Activated CD8-positive, alpha-beta T cell treated with anti-CD3 and anti-CD28 coated beads for 36 hours (primary cell): ENCODE measurements around the gene SDHAF1. TPM values are rescaled to one million over a fixed set of nuclear protein-coding genes. Genes with fewer than 3 reads are reported as not detected.
A peak's percentile ranks its signal among the peaks of the same experiment; 100 is the strongest.

Source experiments
- ATAC-seq: fragments of 200-7000 bp; cut with Tn5 transposase; one replicate; pipeline ENCODE4 v1.10.0; 2021; ENCODE audit warnings: mild to moderate bottlenecking, moderate library complexity
- CTCF ChIA-PET: fragments of 350-600 bp; sonication (Branson Sonifier 250); formaldehyde crosslinking; loops from one replicate; lab custom pipeline; 2021; ENCODE audit warnings: antibody characterized with exemption; lab: Charles Lee
- POLR2A ChIA-PET: fragments of 350-600 bp; sonication (Branson Sonifier 250); formaldehyde crosslinking; loops from one replicate; lab custom pipeline; 2021; ENCODE audit warnings: antibody characterized with exemption; lab: Charles Lee
- DNase-seq: peaks from one replicate; pipeline ENCODE4 v3.0.0-alpha.2; 2020
- H3K27ac Mint-ChIP-seq: one replicate; pipeline ENCODE4 v1.8.0; 2021; ENCODE audit warnings: mild to moderate bottlenecking, mixed read lengths
- H3K27me3 Mint-ChIP-seq: one replicate; pipeline ENCODE4 v1.8.0; 2021; ENCODE audit warnings: mixed read lengths
- H3K36me3 Mint-ChIP-seq: one replicate; pipeline ENCODE4 v1.8.0; 2021; ENCODE audit warnings: low read depth, mixed read lengths
- H3K4me1 Mint-ChIP-seq: one replicate; pipeline ENCODE4 v1.8.0; 2021; ENCODE audit warnings: low read depth, mixed read lengths
- H3K4me3 Mint-ChIP-seq: one replicate; pipeline ENCODE4 v1.8.0; 2021; ENCODE audit warnings: mild to moderate bottlenecking, moderate library complexity, mixed read lengths
- H3K9me3 Mint-ChIP-seq: one replicate; pipeline ENCODE4 v1.8.0; 2021; ENCODE audit warnings: mixed read lengths
- CTCF ChIP-seq: fragments of 200-600 bp; IDR thresholded peaks from one replicate; pipeline ENCODE4 v1.8.0; 2022; ENCODE audit warnings: antibody characterized with exemption, mild to moderate bottlenecking
- intact Hi-C: fragments of 100-400 bp; cut with micrococcal nuclease; formaldehyde crosslinking; loops from one replicate; pipeline ENCODE4 v1.10.0; 2022
- total RNA-seq, 2 experiments: library from RNA; stranded (reverse); gene quantifications; one replicate each; pipeline ENCODE4 v1.2.3, GENCODE V29; 2021

Gene SDHAF1
- total RNA-seq, 2 experiments from 2014 or later = 22.8 to 24.7 TPM

GRCh38 chr19:35986111-35986510, 8.9 kb upstream of the SDHAF1 start:
- Mint-ChIP-seq H3K36me3 (no peaks in the 10 kb centered on the region), H3K9me3 (peaks cover 4% of the 10 kb centered on the region), H3K4me1 (peaks cover 3% of the 10 kb centered on the region), H3K4me3 (no peak overlapping the region), H3K27me3 (peaks cover 41% of the 10 kb centered on the region), H3K27ac (no peak overlapping the region)
- DNase-seq (no peak), ATAC-seq (no peak)
- intact Hi-C loops = no loop called here
- ChIA-PET CTCF (no interaction called here), POLR2A (no interaction called here)
- TF ChIP-seq CTCF = no peak

GRCh38 chr19:35986664-35987570, 8.1 kb upstream of the SDHAF1 start:
- intact Hi-C loops = no loop called here
- Mint-ChIP-seq H3K27ac (no peak overlapping the region), H3K27me3 (peaks cover 41% of the 10 kb centered on the region), H3K9me3 (peaks cover 4% of the 10 kb centered on the region), H3K4me1 (peaks cover 3% of the 10 kb centered on the region), H3K4me3 (peak overlapping the region; percentile 63), H3K36me3 (no peaks in the 10 kb centered on the region)
- CTCF ChIA-PET = no interaction called here
- no peak for TF ChIP-seq CTCF
- POLR2A ChIA-PET = interaction anchor here (0.6 kb wide), 1 partner anchor 939 kb away, joined by 3 read pairs; no protein-coding TSS in a partner anchor
- peak; percentile 23 for DNase-seq
- peak; percentile 39 for ATAC-seq

GRCh38 chr19:35987571-35987896, 7.5 kb upstream of the SDHAF1 start:
- intact Hi-C loops = no loop called here
- no peak for TF ChIP-seq CTCF
- no peak for DNase-seq

GRCh38 chr19:35988824-35989223, 6.2 kb upstream of the SDHAF1 start:
- H3K27me3 Mint-ChIP-seq = peaks cover 33% of the 10 kb centered on the region
- no peaks in the 10 kb centered on the region for H3K36me3 Mint-ChIP-seq
- CTCF ChIA-PET = no interaction called here
- H3K4me1 Mint-ChIP-seq = peaks cover 3% of the 10 kb centered on the region
- no peak overlapping the region for H3K4me3 Mint-ChIP-seq
- peaks cover 4% of the 10 kb centered on the region for H3K9me3 Mint-ChIP-seq
- POLR2A ChIA-PET = no interaction called here
- intact Hi-C loops = no loop called here
- TF ChIP-seq CTCF = no peak
- no peak for ATAC-seq
- no peak for DNase-seq
- H3K27ac Mint-ChIP-seq = no peak overlapping the region

More at GRCh38 chr19:35987571-35987896, 7.5 kb upstream of the SDHAF1 start:
- Mint-ChIP-seq H3K27ac (no peak overlapping the region), H3K36me3 (no peaks in the 10 kb centered on the region), H3K9me3 (peaks cover 4% of the 10 kb centered on the region), H3K4me1 (peaks cover 3% of the 10 kb centered on the region), H3K4me3 (no peak overlapping the region), H3K27me3 (peaks cover 41% of the 10 kb centered on the region)
- no peak for ATAC-seq
- ChIA-PET POLR2A (no interaction called here), CTCF (no interaction called here)

- Mint-ChIP-seq H3K4me1 (peaks cover 8% of the 10 kb centered on the region), H3K36me3 (no peaks in the 10 kb centered on the region), H3K4me3 (no peak overlapping the region), H3K9me3 (peaks cover 4% of the 10 kb centered on the region), H3K27me3 (peaks cover 25% of the 10 kb centered on the region), H3K27ac (no peak overlapping the region)
- DNase-seq (no peak), ATAC-seq (no peak)
- no peak for TF ChIP-seq CTCF
- intact Hi-C loops = loop anchor here (5.0 kb wide), 1 partner anchor 33 kb away; no protein-coding TSS in a partner anchor
- POLR2A ChIA-PET = no interaction called here
- CTCF ChIA-PET = no interaction called here
These were observed 4.8 kb upstream of the SDHAF1 start for GRCh38 chr19:35990156-35990555.
